Measurements from ENCODE around the gene RAB23. TPM values are rescaled to one million over a fixed set of nuclear protein-coding genes. Genes with fewer than 3 reads are reported as not detected.

Gene RAB23
- 32.8 and 36.0 TPM in 2 replicates for total RNA-seq (2012; rRNA removed)

DNA sequence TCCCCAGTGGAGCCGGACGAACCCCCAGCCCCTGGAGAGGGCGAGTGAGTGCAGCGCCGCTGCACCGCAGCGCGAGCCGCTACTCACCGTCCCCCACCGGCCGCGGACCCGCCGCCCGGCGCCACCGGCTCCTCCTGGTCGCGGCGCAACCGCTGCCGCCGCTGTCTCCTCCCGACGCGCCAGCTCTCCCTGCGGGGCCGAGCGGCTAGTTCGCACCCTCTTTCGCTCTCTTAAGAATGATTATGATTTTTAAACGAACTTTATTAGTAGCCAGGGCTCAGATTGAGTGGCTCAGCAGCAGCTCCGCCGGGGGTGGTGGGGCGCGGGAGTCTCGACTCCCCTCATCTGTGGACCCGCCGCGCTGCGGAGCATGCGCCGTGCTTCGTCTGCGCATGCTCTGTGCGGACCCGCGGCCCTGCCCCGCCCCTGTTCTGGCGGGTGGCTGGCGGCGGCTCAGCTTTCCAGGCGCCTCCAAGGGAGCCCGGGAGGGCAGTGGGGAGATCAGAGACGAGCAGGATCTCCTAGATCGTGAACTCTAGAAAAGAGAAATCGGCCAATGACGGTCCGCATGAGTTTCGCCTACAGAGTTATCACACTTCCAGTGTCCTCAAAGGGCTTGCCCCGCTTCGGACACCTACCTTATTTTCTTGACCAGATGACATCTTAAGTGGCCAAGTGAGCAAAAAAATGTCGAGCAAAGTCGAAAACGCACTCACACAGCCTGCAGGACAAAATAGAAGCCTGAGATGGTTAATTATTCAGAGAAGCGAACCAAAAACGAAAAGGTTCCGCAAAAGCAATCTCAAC lies at the start of gene RAB23:
RAB23 (minus strand) TSS at position 372 of the 807 bp plus-strand sequence. CDS start 11,927 bp downstream, outside the sequence.
- Histone ChIP-seq H3K9me3 (replicated peaks; ENCODE audit: low read length) (no peaks in the 10 kb centered on the region), H3K4me3 (ENCODE audit: low read length) (peak within 1 kb of the TSS; percentile 90), H3K36me3 (ENCODE audit: insufficient read depth, low read length) (no peaks in the 10 kb centered on the region), H3K4me2 (ENCODE audit: low read length) (peak within 1 kb of the TSS; percentile 87), H3K9ac (ENCODE audit: low read depth, low read length) (peak within 1 kb of the TSS; percentile 98), H3K4me1 (ENCODE audit: control insufficient read depth, insufficient read depth, low read length) (peaks cover 16% of the 10 kb centered on the region), H3K27me3 (ENCODE audit: control insufficient read depth, insufficient read depth, low read length) (no peaks in the 10 kb centered on the region)

DNA sequence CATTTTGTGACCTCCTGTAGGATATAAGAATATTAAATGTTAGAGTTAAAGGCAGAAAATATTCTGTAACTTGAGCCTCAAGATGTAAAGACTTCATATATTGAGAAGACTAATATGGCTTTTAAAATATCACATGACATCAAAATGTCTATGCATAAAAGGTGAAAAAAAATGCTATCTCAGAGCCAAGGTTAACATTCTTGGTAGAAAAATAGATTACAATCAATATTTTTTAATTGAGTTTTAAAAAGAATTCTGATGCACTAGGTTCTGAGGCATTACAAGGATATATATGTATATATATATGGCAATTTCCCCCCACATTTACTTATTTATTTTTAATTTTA lies 46.2 kb upstream of the RAB23 start:
- H3K4me2 ChIP-seq (ENCODE audit: low read length), result no peak overlapping the region
- H3K4me3 ChIP-seq (ENCODE audit: low read length), result no peak overlapping the region
- H3K9ac ChIP-seq (ENCODE audit: low read depth, low read length), result peak overlapping the region; percentile 51
- H3K4me1 ChIP-seq (ENCODE audit: control insufficient read depth, insufficient read depth, low read length), result peaks cover 39% of the 10 kb centered on the region
- no peaks in the 10 kb centered on the region for H3K27me3 ChIP-seq (ENCODE audit: control insufficient read depth, insufficient read depth, low read length)
- H3K36me3 ChIP-seq (ENCODE audit: insufficient read depth, low read length), result no peaks in the 10 kb centered on the region
- H3K9me3 ChIP-seq (replicated peaks; ENCODE audit: low read length), result no peaks in the 10 kb centered on the region

GRCh38 chr6:57267586-57268293 lies 45.6 kb upstream of the RAB23 start:
- Histone ChIP-seq H3K4me1 (ENCODE audit: control insufficient read depth, insufficient read depth, low read length) (peaks cover 43% of the 10 kb centered on the region), H3K36me3 (ENCODE audit: insufficient read depth, low read length) (no peaks in the 10 kb centered on the region), H3K4me2 (ENCODE audit: low read length) (peak overlapping the region; percentile 57), H3K4me3 (ENCODE audit: low read length) (peak overlapping the region; percentile 22), H3K27me3 (ENCODE audit: control insufficient read depth, insufficient read depth, low read length) (no peaks in the 10 kb centered on the region), H3K9ac (ENCODE audit: low read depth, low read length) (peak overlapping the region; percentile 62), H3K9me3 (replicated peaks; ENCODE audit: low read length) (no peaks in the 10 kb centered on the region)

DNA sequence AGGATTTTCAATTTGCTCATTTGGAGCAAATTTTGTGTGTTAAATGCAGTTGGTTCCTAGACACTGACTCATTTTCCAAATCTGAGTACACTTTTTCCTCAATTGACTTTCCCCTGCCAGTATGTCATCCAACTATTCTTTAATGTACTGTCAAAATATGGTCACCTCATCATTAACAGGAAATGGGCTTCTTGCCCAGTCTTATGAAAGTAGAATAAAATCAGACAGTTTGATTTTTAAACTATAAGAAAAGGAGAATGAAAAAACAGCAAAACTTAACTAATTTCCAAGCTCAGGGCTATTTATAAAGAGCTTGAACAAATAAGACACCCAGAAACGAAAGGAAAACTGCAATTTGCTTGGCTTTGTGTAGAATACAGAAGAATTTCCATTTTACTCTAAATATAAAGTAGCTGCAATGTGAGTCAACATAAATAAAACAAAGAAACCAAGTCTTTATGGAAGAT lies 43.7 kb upstream of the RAB23 start:
- Histone ChIP-seq H3K9me3 (replicated peaks; ENCODE audit: low read length) (no peaks in the 10 kb centered on the region), H3K27me3 (ENCODE audit: control insufficient read depth, insufficient read depth, low read length) (no peaks in the 10 kb centered on the region), H3K4me3 (ENCODE audit: low read length) (no peak overlapping the region), H3K36me3 (ENCODE audit: insufficient read depth, low read length) (no peaks in the 10 kb centered on the region), H3K4me2 (ENCODE audit: low read length) (peak overlapping the region; percentile 55), H3K9ac (ENCODE audit: low read depth, low read length) (peak overlapping the region; percentile 68), H3K4me1 (ENCODE audit: control insufficient read depth, insufficient read depth, low read length) (peaks cover 58% of the 10 kb centered on the region)

GRCh38 chr6:57263739-57264138 lies 41.6 kb upstream of the RAB23 start:
- H3K4me2 ChIP-seq (ENCODE audit: low read length), result no peak overlapping the region
- H3K9me3 ChIP-seq (replicated peaks; ENCODE audit: low read length), result no peaks in the 10 kb centered on the region
- peak overlapping the region; percentile 69 for H3K9ac ChIP-seq (ENCODE audit: low read depth, low read length)
- no peak overlapping the region for H3K4me3 ChIP-seq (ENCODE audit: low read length)
- no peaks in the 10 kb centered on the region for H3K27me3 ChIP-seq (ENCODE audit: control insufficient read depth, insufficient read depth, low read length)
- H3K36me3 ChIP-seq (ENCODE audit: insufficient read depth, low read length), result no peaks in the 10 kb centered on the region
- H3K4me1 ChIP-seq (ENCODE audit: control insufficient read depth, insufficient read depth, low read length), result peaks cover 64% of the 10 kb centered on the region

GRCh38 chr6:57262901-57263694 lies 41.0 kb upstream of the RAB23 start:
- no peaks in the 10 kb centered on the region for H3K27me3 ChIP-seq (ENCODE audit: control insufficient read depth, insufficient read depth, low read length)
- peaks cover 69% of the 10 kb centered on the region for H3K4me1 ChIP-seq (ENCODE audit: control insufficient read depth, insufficient read depth, low read length)
- H3K9me3 ChIP-seq (replicated peaks; ENCODE audit: low read length), result no peaks in the 10 kb centered on the region
- H3K4me3 ChIP-seq (ENCODE audit: low read length), result no peak overlapping the region
- peak overlapping the region; percentile 35 for H3K4me2 ChIP-seq (ENCODE audit: low read length)
- no peaks in the 10 kb centered on the region for H3K36me3 ChIP-seq (ENCODE audit: insufficient read depth, low read length)
- peak overlapping the region; percentile 69 for H3K9ac ChIP-seq (ENCODE audit: low read depth, low read length)

GRCh38 chr6:57262488-57262887 lies 40.4 kb upstream of the RAB23 start:
- Histone ChIP-seq H3K36me3 (ENCODE audit: insufficient read depth, low read length) (no peaks in the 10 kb centered on the region), H3K4me1 (ENCODE audit: control insufficient read depth, insufficient read depth, low read length) (peaks cover 71% of the 10 kb centered on the region), H3K4me3 (ENCODE audit: low read length) (no peak overlapping the region), H3K4me2 (ENCODE audit: low read length) (peak overlapping the region; percentile 32), H3K27me3 (ENCODE audit: control insufficient read depth, insufficient read depth, low read length) (no peaks in the 10 kb centered on the region), H3K9me3 (replicated peaks; ENCODE audit: low read length) (no peaks in the 10 kb centered on the region), H3K9ac (ENCODE audit: low read depth, low read length) (peak overlapping the region; percentile 69)

DNA sequence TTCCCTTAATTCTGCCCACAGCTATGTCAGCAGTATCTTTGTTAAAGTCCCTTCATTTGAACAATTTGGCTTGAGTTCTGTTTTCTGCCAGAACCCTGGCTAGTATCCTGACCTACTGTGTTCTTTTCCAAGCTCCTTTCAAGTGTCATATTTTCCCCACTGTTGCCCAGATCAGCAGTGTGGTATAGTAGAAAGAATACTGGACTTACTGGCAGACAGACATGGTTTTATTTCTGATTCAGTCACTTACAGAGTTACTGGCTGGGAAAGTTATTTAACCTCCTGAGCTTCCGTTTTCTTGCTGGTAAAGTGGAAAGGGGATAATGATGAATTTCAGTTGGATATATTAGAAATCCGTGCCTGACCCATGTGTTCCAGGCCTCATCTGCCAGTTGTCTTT lies 39.8 kb upstream of the RAB23 start:
- no peak overlapping the region for H3K4me3 ChIP-seq (ENCODE audit: low read length)
- no peaks in the 10 kb centered on the region for H3K9me3 ChIP-seq (replicated peaks; ENCODE audit: low read length)
- H3K9ac ChIP-seq (ENCODE audit: low read depth, low read length), result peak overlapping the region; percentile 69
- peaks cover 68% of the 10 kb centered on the region for H3K4me1 ChIP-seq (ENCODE audit: control insufficient read depth, insufficient read depth, low read length)
- no peaks in the 10 kb centered on the region for H3K27me3 ChIP-seq (ENCODE audit: control insufficient read depth, insufficient read depth, low read length)
- H3K36me3 ChIP-seq (ENCODE audit: insufficient read depth, low read length), result no peaks in the 10 kb centered on the region
- H3K4me2 ChIP-seq (ENCODE audit: low read length), result no peak overlapping the region

DNA sequence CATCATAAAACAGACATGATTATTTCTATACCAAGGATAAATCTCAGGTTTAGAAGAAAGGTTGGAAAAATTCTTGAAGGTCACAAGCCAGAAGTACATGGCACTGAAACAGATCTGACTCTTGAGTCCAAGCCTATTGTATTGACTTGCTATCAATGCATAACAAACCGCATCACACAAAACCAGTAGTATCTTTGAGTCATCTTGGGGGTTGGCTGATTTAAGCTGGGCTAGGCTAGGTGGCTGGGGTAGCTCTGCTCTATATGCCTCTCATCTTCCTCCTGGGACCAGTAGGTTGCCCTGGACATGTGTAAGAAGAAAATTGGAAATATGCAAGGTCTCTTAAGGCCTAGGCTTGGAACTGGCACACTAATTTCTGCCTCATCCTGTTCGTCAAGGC lies 37.0 kb upstream of the RAB23 start:
- Histone ChIP-seq H3K9ac (ENCODE audit: low read depth, low read length) (peak overlapping the region; percentile 82), H3K4me3 (ENCODE audit: low read length) (no peak overlapping the region), H3K4me2 (ENCODE audit: low read length) (no peak overlapping the region), H3K9me3 (replicated peaks; ENCODE audit: low read length) (no peaks in the 10 kb centered on the region), H3K4me1 (ENCODE audit: control insufficient read depth, insufficient read depth, low read length) (peaks cover 45% of the 10 kb centered on the region), H3K36me3 (ENCODE audit: insufficient read depth, low read length) (no peaks in the 10 kb centered on the region), H3K27me3 (ENCODE audit: control insufficient read depth, insufficient read depth, low read length) (no peaks in the 10 kb centered on the region)

GRCh38 chr6:57257911-57258541 lies 35.9 kb upstream of the RAB23 start:
- H3K9ac ChIP-seq (ENCODE audit: low read depth, low read length), result peak overlapping the region; percentile 82

DNA sequence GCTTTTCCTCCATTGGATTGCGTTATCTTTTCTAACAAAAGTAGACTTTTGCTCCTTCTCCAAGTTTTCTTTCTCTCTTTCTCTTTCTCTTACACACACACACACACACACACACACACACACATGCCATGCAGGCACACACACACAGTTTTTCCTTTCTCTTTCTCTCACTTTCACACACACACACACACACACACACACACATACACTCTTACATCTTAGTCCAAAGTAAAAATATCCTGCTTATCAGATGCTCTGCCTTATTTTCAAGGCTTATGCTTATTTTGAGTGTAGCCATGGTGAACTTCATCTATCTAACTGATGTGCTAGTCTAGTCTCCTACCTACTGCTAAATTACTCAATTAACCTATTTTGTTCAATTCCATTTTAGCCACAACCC lies 34.4 kb upstream of the RAB23 start:
- peaks cover 35% of the 10 kb centered on the region for H3K4me1 ChIP-seq (ENCODE audit: control insufficient read depth, insufficient read depth, low read length)
- no peaks in the 10 kb centered on the region for H3K36me3 ChIP-seq (ENCODE audit: insufficient read depth, low read length)
- no peaks in the 10 kb centered on the region for H3K27me3 ChIP-seq (ENCODE audit: control insufficient read depth, insufficient read depth, low read length)
- H3K4me2 ChIP-seq (ENCODE audit: low read length), result no peak overlapping the region
- H3K9ac ChIP-seq (ENCODE audit: low read depth, low read length), result no peak overlapping the region
- H3K9me3 ChIP-seq (replicated peaks; ENCODE audit: low read length), result no peaks in the 10 kb centered on the region
- no peak overlapping the region for H3K4me3 ChIP-seq (ENCODE audit: low read length)

More at GRCh38 chr6:57257911-57258541, 35.9 kb upstream of the RAB23 start:
- Histone ChIP-seq H3K9me3 (replicated peaks; ENCODE audit: low read length) (no peaks in the 10 kb centered on the region), H3K27me3 (ENCODE audit: control insufficient read depth, insufficient read depth, low read length) (no peaks in the 10 kb centered on the region), H3K4me2 (ENCODE audit: low read length) (peak overlapping the region; percentile 73), H3K4me1 (ENCODE audit: control insufficient read depth, insufficient read depth, low read length) (peaks cover 42% of the 10 kb centered on the region), H3K4me3 (ENCODE audit: low read length) (peak overlapping the region; percentile 53), H3K36me3 (ENCODE audit: insufficient read depth, low read length) (no peaks in the 10 kb centered on the region)

Measured in skeletal muscle satellite cell (primary cell).